T-helper 9 cell (primary cell): ENCODE data around the gene ACTMAP.
"Not testable (repeated sequence)": the region's sequence is repeated elsewhere in the genome, so short reads cannot be mapped to it uniquely, and the experiment has no call there.

ENCODE experiments used
- DNase-seq: peaks from one replicate; pipeline ENCODE4 v3.0.0-alpha.2; 2020
- total RNA-seq, 2 donors: gene quantifications; one replicate each; lab custom pipeline; 2026; lab: John Stamatoyannopoulos, UW

The ACTMAP gene
- total RNA-seq: 0.72 to 2.7 reads per million in 2 donors

GRCh38 chr19:40750058-40750873, at the start of gene ACTMAP:
TSS of gene ACTMAP (minus strand) at chr19:40750477. CDS start at chr19:40749803, 674 bp downstream.
- peak; percentile 98 for DNase-seq

- DNase-seq: no peak
Measured at GRCh38 chr19:40799558-40800338, 49.5 kb upstream of the ACTMAP start.

GRCh38 chr19:40798683-40799557, 48.6 kb upstream of the ACTMAP start, which contains the start of gene EGLN2:
TSS of gene EGLN2 (plus strand) at chr19:40799191. CDS start at chr19:40800573, 1,382 bp downstream.
- DNase-seq: peak; percentile 100

- DNase-seq: peak; percentile 54
Measured at GRCh38 chr19:40797963-40798682, 47.8 kb upstream of the ACTMAP start.

- DNase-seq: no peak
Measured at GRCh38 chr19:40797166-40797962, 47.1 kb upstream of the ACTMAP start.

- no peak for DNase-seq
Measured at GRCh38 chr19:40791996-40792395, 41.7 kb upstream of the ACTMAP start.

GRCh38 chr19:40791349-40791748, 41.1 kb upstream of the ACTMAP start:
- DNase-seq: no peak

GRCh38 chr19:40786060-40787037, 36.1 kb upstream of the ACTMAP start:
- DNase-seq: no peak

GRCh38 chr19:40785526-40785925, 35.2 kb upstream of the ACTMAP start:
- DNase-seq: no peak

- not testable (repeated sequence) for DNase-seq
Measured at GRCh38 chr19:40784146-40784545, 33.9 kb upstream of the ACTMAP start.

GRCh38 chr19:40783711-40784110, 33.4 kb upstream of the ACTMAP start:
- DNase-seq: no peak

- DNase-seq: no peak
Measured at GRCh38 chr19:40781140-40781539, 30.9 kb upstream of the ACTMAP start.

GRCh38 chr19:40780582-40780981, 30.3 kb upstream of the ACTMAP start:
- no peak for DNase-seq

- DNase-seq: no peak
Measured at GRCh38 chr19:40778706-40779284, 28.5 kb upstream of the ACTMAP start.

GRCh38 chr19:40777937-40778705, 27.8 kb upstream of the ACTMAP start, which contains the start of gene RAB4B:
TSS of gene RAB4B (plus strand) at chr19:40778247. CDS start at chr19:40778376, 129 bp downstream.
- peak; percentile 100 for DNase-seq

GRCh38 chr19:40777645-40777936, 27.3 kb upstream of the ACTMAP start:
- no peak for DNase-seq

- peak; percentile 79 for DNase-seq
Measured at GRCh38 chr19:40776932-40777644, 26.8 kb upstream of the ACTMAP start.

GRCh38 chr19:40776364-40776763, 26.1 kb upstream of the ACTMAP start:
- DNase-seq: no peak
